ENCODE results near the gene GUCY2C. TPM values are rescaled to one million over a fixed set of nuclear protein-coding genes. Genes with fewer than 3 reads are reported as not detected.
A peak's percentile ranks its signal among the peaks of the same experiment; 100 is the strongest.

Gene GUCY2C
- total and polyA plus RNA-seq, 10 of the 15 experiments (the other 5 are each of a cell fraction or from before 2014, with no cell fraction given), result 0.08 to 0.60 (median 0.17) TPM

DNA sequence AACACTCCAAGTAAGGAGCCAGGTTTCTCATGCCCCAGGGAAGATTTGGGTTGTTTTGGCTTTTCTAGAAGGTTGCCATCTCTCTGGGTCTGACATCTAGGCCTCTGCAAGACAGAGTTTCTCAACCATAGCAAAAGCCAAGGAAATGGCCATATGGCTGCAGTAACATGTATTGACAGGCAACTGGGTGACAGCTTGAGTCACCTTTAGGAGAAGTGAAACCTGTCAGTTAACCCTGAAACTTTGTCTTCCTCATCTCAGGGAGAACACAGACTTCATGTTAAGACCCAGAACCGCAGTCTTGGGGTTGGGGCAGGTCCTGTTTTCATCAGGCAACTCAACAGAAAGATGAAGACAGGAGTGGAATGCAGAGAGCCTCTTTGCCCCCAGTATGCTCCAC lies 82.7 kb downstream of the GUCY2C start (continued):
- TF ChIP-seq, protein P1, sequence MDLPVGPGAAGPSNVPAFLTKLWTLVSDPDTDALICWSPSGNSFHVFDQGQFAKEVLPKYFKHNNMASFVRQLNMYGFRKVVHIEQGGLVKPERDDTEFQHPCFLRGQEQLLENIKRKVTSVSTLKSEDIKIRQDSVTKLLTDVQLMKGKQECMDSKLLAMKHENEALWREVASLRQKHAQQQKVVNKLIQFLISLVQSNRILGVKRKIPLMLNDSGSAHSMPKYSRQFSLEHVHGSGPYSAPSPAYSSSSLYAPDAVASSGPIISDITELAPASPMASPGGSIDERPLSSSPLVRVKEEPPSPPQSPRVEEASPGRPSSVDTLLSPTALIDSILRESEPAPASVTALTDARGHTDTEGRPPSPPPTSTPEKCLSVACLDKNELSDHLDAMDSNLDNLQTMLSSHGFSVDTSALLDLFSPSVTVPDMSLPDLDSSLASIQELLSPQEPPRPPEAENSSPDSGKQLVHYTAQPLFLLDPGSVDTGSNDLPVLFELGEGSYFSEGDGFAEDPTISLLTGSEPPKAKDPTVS (IDR thresholded peaks at IDR 0.05; ENCODE audit: low read depth, low read length), result no peak
- peak; percentile 94 for TF ChIP-seq RUNX3 (IDR thresholded peaks at IDR 0.05; ENCODE audit: low read length)
- TF ChIP-seq, protein P2, sequence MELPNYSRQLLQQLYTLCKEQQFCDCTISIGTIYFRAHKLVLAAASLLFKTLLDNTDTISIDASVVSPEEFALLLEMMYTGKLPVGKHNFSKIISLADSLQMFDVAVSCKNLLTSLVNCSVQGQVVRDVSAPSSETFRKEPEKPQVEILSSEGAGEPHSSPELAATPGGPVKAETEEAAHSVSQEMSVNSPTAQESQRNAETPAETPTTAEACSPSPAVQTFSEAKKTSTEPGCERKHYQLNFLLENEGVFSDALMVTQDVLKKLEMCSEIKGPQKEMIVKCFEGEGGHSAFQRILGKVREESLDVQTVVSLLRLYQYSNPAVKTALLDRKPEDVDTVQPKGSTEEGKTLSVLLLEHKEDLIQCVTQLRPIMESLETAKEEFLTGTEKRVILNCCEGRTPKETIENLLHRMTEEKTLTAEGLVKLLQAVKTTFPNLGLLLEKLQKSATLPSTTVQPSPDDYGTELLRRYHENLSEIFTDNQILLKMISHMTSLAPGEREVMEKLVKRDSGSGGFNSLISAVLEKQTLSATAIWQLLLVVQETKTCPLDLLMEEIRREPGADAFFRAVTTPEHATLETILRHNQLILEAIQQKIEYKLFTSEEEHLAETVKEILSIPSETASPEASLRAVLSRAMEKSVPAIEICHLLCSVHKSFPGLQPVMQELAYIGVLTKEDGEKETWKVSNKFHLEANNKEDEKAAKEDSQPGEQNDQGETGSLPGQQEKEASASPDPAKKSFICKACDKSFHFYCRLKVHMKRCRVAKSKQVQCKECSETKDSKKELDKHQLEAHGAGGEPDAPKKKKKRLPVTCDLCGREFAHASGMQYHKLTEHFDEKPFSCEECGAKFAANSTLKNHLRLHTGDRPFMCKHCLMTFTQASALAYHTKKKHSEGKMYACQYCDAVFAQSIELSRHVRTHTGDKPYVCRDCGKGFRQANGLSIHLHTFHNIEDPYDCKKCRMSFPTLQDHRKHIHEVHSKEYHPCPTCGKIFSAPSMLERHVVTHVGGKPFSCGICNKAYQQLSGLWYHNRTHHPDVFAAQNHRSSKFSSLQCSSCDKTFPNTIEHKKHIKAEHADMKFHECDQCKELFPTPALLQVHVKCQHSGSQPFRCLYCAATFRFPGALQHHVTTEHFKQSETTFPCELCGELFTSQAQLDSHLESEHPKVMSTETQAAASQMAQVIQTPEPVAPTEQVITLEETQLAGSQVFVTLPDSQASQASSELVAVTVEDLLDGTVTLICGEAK (IDR thresholded peaks at IDR 0.05; ENCODE audit: borderline replicate concordance), result no peak
- TF ChIP-seq CREM (IDR thresholded peaks at IDR 0.05; ENCODE audit: low read depth), result peak; percentile 92
- TF ChIP-seq NR2F1 (conservative IDR thresholded peaks at IDR 0.05), result peak; percentile 95
- TF ChIP-seq, protein P3, sequence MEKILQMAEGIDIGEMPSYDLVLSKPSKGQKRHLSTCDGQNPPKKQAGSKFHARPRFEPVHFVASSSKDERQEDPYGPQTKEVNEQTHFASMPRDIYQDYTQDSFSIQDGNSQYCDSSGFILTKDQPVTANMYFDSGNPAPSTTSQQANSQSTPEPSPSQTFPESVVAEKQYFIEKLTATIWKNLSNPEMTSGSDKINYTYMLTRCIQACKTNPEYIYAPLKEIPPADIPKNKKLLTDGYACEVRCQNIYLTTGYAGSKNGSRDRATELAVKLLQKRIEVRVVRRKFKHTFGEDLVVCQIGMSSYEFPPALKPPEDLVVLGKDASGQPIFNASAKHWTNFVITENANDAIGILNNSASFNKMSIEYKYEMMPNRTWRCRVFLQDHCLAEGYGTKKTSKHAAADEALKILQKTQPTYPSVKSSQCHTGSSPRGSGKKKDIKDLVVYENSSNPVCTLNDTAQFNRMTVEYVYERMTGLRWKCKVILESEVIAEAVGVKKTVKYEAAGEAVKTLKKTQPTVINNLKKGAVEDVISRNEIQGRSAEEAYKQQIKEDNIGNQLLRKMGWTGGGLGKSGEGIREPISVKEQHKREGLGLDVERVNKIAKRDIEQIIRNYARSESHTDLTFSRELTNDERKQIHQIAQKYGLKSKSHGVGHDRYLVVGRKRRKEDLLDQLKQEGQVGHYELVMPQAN (conservative IDR thresholded peaks at IDR 0.05), result no peak
- TF ChIP-seq EGR1 (IDR thresholded peaks at IDR 0.05; ENCODE audit: borderline replicate concordance in 1 of 2, low read depth in 2 of 2, low read length in 2 of 2), result peak in 1 of 2 experiments; percentile 38; a peak in 1 of 3 replicates
- peak; percentile 88; the same call in 1 of the 2 replicates for TF ChIP-seq BACH1 (IDR thresholded peaks at IDR 0.05; ENCODE audit: borderline replicate concordance)
- TF ChIP-seq, protein P4, sequence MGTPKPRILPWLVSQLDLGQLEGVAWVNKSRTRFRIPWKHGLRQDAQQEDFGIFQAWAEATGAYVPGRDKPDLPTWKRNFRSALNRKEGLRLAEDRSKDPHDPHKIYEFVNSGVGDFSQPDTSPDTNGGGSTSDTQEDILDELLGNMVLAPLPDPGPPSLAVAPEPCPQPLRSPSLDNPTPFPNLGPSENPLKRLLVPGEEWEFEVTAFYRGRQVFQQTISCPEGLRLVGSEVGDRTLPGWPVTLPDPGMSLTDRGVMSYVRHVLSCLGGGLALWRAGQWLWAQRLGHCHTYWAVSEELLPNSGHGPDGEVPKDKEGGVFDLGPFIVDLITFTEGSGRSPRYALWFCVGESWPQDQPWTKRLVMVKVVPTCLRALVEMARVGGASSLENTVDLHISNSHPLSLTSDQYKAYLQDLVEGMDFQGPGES (IDR thresholded peaks at IDR 0.05), result no peak
- TF ChIP-seq, protein P5, sequence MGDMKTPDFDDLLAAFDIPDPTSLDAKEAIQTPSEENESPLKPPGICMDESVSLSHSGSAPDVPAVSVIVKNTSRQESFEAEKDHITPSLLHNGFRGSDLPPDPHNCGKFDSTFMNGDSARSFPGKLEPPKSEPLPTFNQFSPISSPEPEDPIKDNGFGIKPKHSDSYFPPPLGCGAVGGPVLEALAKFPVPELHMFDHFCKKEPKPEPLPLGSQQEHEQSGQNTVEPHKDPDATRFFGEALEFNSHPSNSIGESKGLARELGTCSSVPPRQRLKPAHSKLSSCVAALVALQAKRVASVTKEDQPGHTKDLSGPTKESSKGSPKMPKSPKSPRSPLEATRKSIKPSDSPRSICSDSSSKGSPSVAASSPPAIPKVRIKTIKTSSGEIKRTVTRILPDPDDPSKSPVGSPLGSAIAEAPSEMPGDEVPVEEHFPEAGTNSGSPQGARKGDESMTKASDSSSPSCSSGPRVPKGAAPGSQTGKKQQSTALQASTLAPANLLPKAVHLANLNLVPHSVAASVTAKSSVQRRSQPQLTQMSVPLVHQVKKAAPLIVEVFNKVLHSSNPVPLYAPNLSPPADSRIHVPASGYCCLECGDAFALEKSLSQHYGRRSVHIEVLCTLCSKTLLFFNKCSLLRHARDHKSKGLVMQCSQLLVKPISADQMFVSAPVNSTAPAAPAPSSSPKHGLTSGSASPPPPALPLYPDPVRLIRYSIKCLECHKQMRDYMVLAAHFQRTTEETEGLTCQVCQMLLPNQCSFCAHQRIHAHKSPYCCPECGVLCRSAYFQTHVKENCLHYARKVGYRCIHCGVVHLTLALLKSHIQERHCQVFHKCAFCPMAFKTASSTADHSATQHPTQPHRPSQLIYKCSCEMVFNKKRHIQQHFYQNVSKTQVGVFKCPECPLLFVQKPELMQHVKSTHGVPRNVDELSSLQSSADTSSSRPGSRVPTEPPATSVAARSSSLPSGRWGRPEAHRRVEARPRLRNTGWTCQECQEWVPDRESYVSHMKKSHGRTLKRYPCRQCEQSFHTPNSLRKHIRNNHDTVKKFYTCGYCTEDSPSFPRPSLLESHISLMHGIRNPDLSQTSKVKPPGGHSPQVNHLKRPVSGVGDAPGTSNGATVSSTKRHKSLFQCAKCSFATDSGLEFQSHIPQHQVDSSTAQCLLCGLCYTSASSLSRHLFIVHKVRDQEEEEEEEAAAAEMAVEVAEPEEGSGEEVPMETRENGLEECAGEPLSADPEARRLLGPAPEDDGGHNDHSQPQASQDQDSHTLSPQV (IDR thresholded peaks at IDR 0.05), result no peak
- TF ChIP-seq, protein P6, sequence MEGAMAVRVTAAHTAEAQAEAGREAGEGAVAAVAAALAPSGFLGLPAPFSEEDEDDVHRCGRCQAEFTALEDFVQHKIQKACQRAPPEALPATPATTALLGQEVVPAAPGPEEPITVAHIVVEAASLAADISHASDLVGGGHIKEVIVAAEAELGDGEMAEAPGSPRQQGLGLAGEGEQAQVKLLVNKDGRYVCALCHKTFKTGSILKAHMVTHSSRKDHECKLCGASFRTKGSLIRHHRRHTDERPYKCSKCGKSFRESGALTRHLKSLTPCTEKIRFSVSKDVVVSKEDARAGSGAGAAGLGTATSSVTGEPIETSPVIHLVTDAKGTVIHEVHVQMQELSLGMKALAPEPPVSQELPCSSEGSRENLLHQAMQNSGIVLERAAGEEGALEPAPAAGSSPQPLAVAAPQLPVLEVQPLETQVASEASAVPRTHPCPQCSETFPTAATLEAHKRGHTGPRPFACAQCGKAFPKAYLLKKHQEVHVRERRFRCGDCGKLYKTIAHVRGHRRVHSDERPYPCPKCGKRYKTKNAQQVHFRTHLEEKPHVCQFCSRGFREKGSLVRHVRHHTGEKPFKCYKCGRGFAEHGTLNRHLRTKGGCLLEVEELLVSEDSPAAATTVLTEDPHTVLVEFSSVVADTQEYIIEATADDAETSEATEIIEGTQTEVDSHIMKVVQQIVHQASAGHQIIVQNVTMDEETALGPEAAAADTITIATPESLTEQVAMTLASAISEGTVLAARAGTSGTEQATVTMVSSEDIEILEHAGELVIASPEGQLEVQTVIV (IDR thresholded peaks at IDR 0.05; ENCODE audit: borderline replicate concordance, partially characterized antibody), result no peak

Data from GM12878 (cell line).